Right lobe of liver (tissue), 4 donors: Measurements from ENCODE around the gene CROCC2.

Source experiments
- CTCF ChIP-seq, 4 donors: fragments of 200-600 bp in 3 of 4; fragments of 450-650 bp in 1 of 4; IDR thresholded peaks; one replicate each; pipeline versions ENCODE4 v1.5.1 to v1.8.0; 2016 to 2022; ENCODE audit warnings: antibody characterized with exemption in 4 of 4, mild to moderate bottlenecking in 2 of 4
- POLR2A ChIP-seq: fragments of 450-650 bp; IDR thresholded peaks from one replicate; pipeline ENCODE4 v1.6.1; 2017; ENCODE audit warnings: antibody characterized with exemption, mild to moderate bottlenecking
- donor health status: DM: no; HTN: no; CAD: no.
- donor health status: DM: no; HTN: no; CAD: no.
- donor health status: DM: no; HTN: yes; CAD: no.

GRCh38 chr2:240967681-240968621, 61.8 kb downstream of the CROCC2 start:
- no peak for TF ChIP-seq POLR2A
- no peak for TF ChIP-seq CTCF (IDR thresholded peaks at IDR 0.05)
